NCI-H2227 (cell line): ENCODE measurements around the gene ZC3H12C.
"Not testable (repeated sequence)": the region's sequence is repeated elsewhere in the genome, so short reads cannot be mapped to it uniquely, and the experiment has no call there.

Experiments
- DNase-seq: peaks from one replicate; lab custom pipeline; 2025; ENCODE audit not compliant: unreplicated experiment; lab: John Stamatoyannopoulos, UW

ZC3H12C gene

GRCh38 chr11:110092515-110093406, at the start of gene ZC3H12C:
TSS of gene ZC3H12C (plus strand) at chr11:110093392. CDS start at chr11:110093412, 20 bp downstream.
- DNase-seq: peak; percentile 85

GRCh38 chr11:110044226-110044968, 48.8 kb upstream of the ZC3H12C start:
- DNase-seq: no peak

GRCh38 chr11:110046775-110047380, 46.3 kb upstream of the ZC3H12C start:
- DNase-seq: no peak

GRCh38 chr11:110049501-110050200, 43.5 kb upstream of the ZC3H12C start:
- DNase-seq: no peak

GRCh38 chr11:110050201-110050506, 43.0 kb upstream of the ZC3H12C start:
- DNase-seq: no peak

- DNase-seq: no peak
Measured at GRCh38 chr11:110053848-110054414, 39.3 kb upstream of the ZC3H12C start.

- no peak for DNase-seq
Measured at GRCh38 chr11:110056956-110057355, 36.2 kb upstream of the ZC3H12C start.

- no peak for DNase-seq
Measured at GRCh38 chr11:110059706-110060463, 33.3 kb upstream of the ZC3H12C start.

- DNase-seq: no peak
Measured at GRCh38 chr11:110061296-110061695, 31.9 kb upstream of the ZC3H12C start.

- DNase-seq: no peak
Measured at GRCh38 chr11:110062247-110062646, 30.9 kb upstream of the ZC3H12C start.

GRCh38 chr11:110065189-110065588, 28.0 kb upstream of the ZC3H12C start:
- no peak for DNase-seq

GRCh38 chr11:110068001-110068400, 25.2 kb upstream of the ZC3H12C start:
- DNase-seq: not testable (repeated sequence)

GRCh38 chr11:110069158-110069737, 23.9 kb upstream of the ZC3H12C start:
- DNase-seq: no peak

GRCh38 chr11:110070176-110070575, 23.0 kb upstream of the ZC3H12C start:
- no peak for DNase-seq

- DNase-seq: no peak
Measured at GRCh38 chr11:110071197-110071596, 22.0 kb upstream of the ZC3H12C start.

GRCh38 chr11:110072930-110073329, 20.3 kb upstream of the ZC3H12C start:
- DNase-seq: no peak

- no peak for DNase-seq
Measured at GRCh38 chr11:110074499-110074898, 18.7 kb upstream of the ZC3H12C start.

GRCh38 chr11:110075105-110075846, 17.9 kb upstream of the ZC3H12C start:
- DNase-seq: no peak

- no peak for DNase-seq
Measured at GRCh38 chr11:110075847-110076208, 17.4 kb upstream of the ZC3H12C start.
